WTC11 (cell line): Measurements from ENCODE around the gene MANF. TPM values are rescaled to one million over a fixed set of nuclear protein-coding genes. Genes with fewer than 3 reads are reported as not detected.

Experiments used
- ATAC-seq: fragments of 200-7000 bp; cut with Tn5 transposase; 2 replicates; pipeline ENCODE4 v1.10.0; 2021; ENCODE audit warnings: mild to moderate bottlenecking, moderate library complexity
- CTCF ChIA-PET: fragments of 300-600 bp; sonication (Branson Sonifier 250); formaldehyde crosslinking; loops from one replicate; lab custom pipeline; 2021; ENCODE audit warnings: antibody characterized with exemption; lab: Charles Lee
- POLR2A ChIA-PET: fragments of 350-600 bp; sonication (Branson Sonifier 250); formaldehyde crosslinking; loops from one replicate; lab custom pipeline; 2021; ENCODE audit warnings: antibody characterized with exemption; lab: Charles Lee
- DNase-seq: peaks from one replicate; pipeline ENCODE4 v3.0.0; 2021; ENCODE audit warnings: low spot score
- H3K27ac Mint-ChIP-seq: 2 replicates; pipeline ENCODE4 v1.8.0; 2021; ENCODE audit warnings: mixed read lengths
- H3K27me3 Mint-ChIP-seq: 2 replicates; pipeline ENCODE4 v1.8.0; 2021; ENCODE audit warnings: low read depth, mild to moderate bottlenecking, moderate library complexity, mixed read lengths
- H3K36me3 Mint-ChIP-seq: 2 replicates; pipeline ENCODE4 v1.8.0; 2021; ENCODE audit warnings: mixed read lengths
- H3K4me1 Mint-ChIP-seq: 2 replicates; pipeline ENCODE4 v1.8.0; 2022; ENCODE audit warnings: mixed read lengths
- H3K4me3 Mint-ChIP-seq: 2 replicates; pipeline ENCODE4 v1.8.0; 2021; ENCODE audit warnings: mild to moderate bottlenecking, moderate library complexity, mixed read lengths
- H3K9me3 Mint-ChIP-seq: 2 replicates; pipeline ENCODE4 v1.8.0; 2021; ENCODE audit warnings: mixed read lengths
- ELF4 ChIP-seq: sonication (generic); formaldehyde crosslinking; IDR thresholded peaks from 2 replicates; pipeline ENCODE4 v1.8.1; 2022; ENCODE audit warnings: low read depth, mild to moderate bottlenecking, moderate library complexity, missing genetic modification reagents
- FOXJ3 ChIP-seq: sonication (generic); formaldehyde crosslinking; IDR thresholded peaks from 2 replicates; pipeline ENCODE4 v1.9.0; 2021; ENCODE audit warnings: missing genetic modification reagents, mild to moderate bottlenecking, borderline replicate concordance
- FOXK1 ChIP-seq: sonication (generic); formaldehyde crosslinking; IDR thresholded peaks from 2 replicates; pipeline ENCODE4 v1.8.0; 2022; ENCODE audit warnings: mild to moderate bottlenecking, moderate library complexity, missing genetic modification reagents
- JAZF1 ChIP-seq: fragments of 250-450 bp; sonication (Bioruptor Pico); IDR thresholded peaks from 2 replicates; pipeline ENCODE4 v1.9.0; 2021; ENCODE audit warnings: moderate library complexity, mild to moderate bottlenecking, inconsistent platforms
- JUN ChIP-seq: sonication (generic); formaldehyde crosslinking; IDR thresholded peaks from 2 replicates; pipeline ENCODE4 v1.8.0; 2023; ENCODE audit warnings: mild to moderate bottlenecking, missing genetic modification reagents
- KAT7 ChIP-seq: sonication (generic); formaldehyde crosslinking; IDR thresholded peaks from 2 replicates; pipeline ENCODE4 v1.8.1; 2023; ENCODE audit warnings: missing genetic modification reagents, mild to moderate bottlenecking, borderline replicate concordance
- MYBL2 ChIP-seq: sonication (generic); formaldehyde crosslinking; IDR thresholded peaks from 2 replicates; pipeline ENCODE4 v1.8.1; 2023; ENCODE audit warnings: mild to moderate bottlenecking, moderate library complexity, missing genetic modification reagents
- RORB ChIP-seq: fragments of 250-450 bp; sonication (Bioruptor Pico); IDR thresholded peaks from 2 replicates; pipeline ENCODE4 v1.9.0; 2021; ENCODE audit warnings: mild to moderate bottlenecking
- TCF7 ChIP-seq: sonication (generic); formaldehyde crosslinking; IDR thresholded peaks from 2 replicates; pipeline ENCODE4 v1.8.0; 2022; ENCODE audit warnings: mild to moderate bottlenecking, low read depth, missing genetic modification reagents, moderate library complexity
- ZNF138 ChIP-seq: sonication (generic); formaldehyde crosslinking; conservative IDR thresholded peaks from 2 replicates; pipeline ENCODE4 v1.8.1; 2022; ENCODE audit warnings: mild to moderate bottlenecking, moderate library complexity, missing genetic modification reagents
- ZNF263 ChIP-seq: sonication (generic); formaldehyde crosslinking; IDR thresholded peaks from 2 replicates; pipeline ENCODE4 v1.8.1; 2022; ENCODE audit warnings: low read depth, mild to moderate bottlenecking, moderate library complexity, missing genetic modification reagents
- ZNF671 ChIP-seq: fragments of 250-450 bp; sonication (Bioruptor Pico); IDR thresholded peaks from 2 replicates; pipeline ENCODE4 v1.8.0; 2021; ENCODE audit warnings: mild to moderate bottlenecking
- total RNA-seq: library from RNA; stranded (reverse); gene quantifications from 3 replicates; pipeline ENCODE4 v1.2.3, GENCODE V29; 2021
- TF ChIP-seq, protein P1 (sequence below): fragments of 250-450 bp; sonication (Bioruptor Pico); conservative IDR thresholded peaks from 2 replicates; pipeline ENCODE4 v1.9.0; 2021; ENCODE audit warnings: mild to moderate bottlenecking
- TF ChIP-seq, protein P2 (sequence below): fragments of 250-450 bp; sonication (Bioruptor Pico); IDR thresholded peaks from 2 replicates; pipeline ENCODE4 v1.9.0; 2021; ENCODE audit warnings: mild to moderate bottlenecking
- TF ChIP-seq, protein P3 (sequence below): sonication (generic); formaldehyde crosslinking; IDR thresholded peaks from 2 replicates; pipeline ENCODE4 v1.8.0; 2022; ENCODE audit warnings: mild to moderate bottlenecking, missing genetic modification reagents
- TF ChIP-seq, protein P4 (sequence below): sonication (generic); formaldehyde crosslinking; IDR thresholded peaks from 2 replicates; pipeline ENCODE4 v1.8.1; 2023; ENCODE audit warnings: mild to moderate bottlenecking, missing genetic modification reagents, moderate library complexity
- TF ChIP-seq, protein P5 (sequence below): fragments of 250-450 bp; sonication (Bioruptor Pico); IDR thresholded peaks from 2 replicates; pipeline ENCODE4 v1.9.0; 2021; ENCODE audit warnings: mild to moderate bottlenecking, borderline replicate concordance
- TF ChIP-seq, protein P6 (sequence below): sonication (generic); formaldehyde crosslinking; IDR thresholded peaks from 2 replicates; pipeline ENCODE4 v1.8.1; 2023; ENCODE audit warnings: mild to moderate bottlenecking, missing genetic modification reagents
- TF ChIP-seq, protein P7 (sequence below): sonication (generic); formaldehyde crosslinking; IDR thresholded peaks from 2 replicates; pipeline ENCODE4 v1.8.1; 2022; ENCODE audit warnings: low read depth, missing genetic modification reagents, borderline replicate concordance
- TF ChIP-seq, protein P8 (sequence below): sonication (generic); formaldehyde crosslinking; IDR thresholded peaks from 2 replicates; pipeline ENCODE4 v1.8.0; 2023; ENCODE audit warnings: mild to moderate bottlenecking, missing genetic modification reagents

The MANF gene
- total RNA-seq, 1 experiment from 2014 or later = 121 TPM

DNA sequence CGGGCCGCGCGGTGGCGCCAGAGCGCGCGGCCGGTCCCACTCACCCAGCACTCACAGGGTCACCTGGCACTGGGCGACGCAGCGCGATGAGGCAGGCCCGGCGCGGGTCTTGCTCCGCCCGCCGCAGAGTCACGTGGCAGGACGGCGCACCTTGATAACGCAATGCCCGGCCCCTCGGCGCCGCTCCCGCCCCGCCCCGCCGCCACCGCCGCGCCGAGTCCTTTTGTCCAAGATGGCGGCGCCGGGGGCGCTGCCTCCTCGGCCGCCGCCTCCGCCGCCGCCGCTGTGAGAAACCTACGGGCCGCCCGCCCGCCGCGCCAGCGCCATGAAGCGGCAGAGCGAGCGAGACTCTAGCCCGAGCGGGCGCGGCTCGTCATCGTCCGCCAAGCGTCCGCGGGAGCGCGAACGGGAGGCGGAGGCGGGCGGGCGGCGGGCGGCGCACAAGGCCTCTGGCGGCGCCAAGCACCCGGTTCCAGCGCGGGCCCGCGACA lies 6.0 kb downstream of the MANF start, which contains the start of gene RBM15B:
Gene RBM15B, plus strand, starts transcription at position 211 of the 491 bp plus-strand sequence. Its CDS starts 115 bp downstream, at position 326.
- peaks cover 54% of the 10 kb centered on the region for H3K4me1 Mint-ChIP-seq
- no peaks in the 10 kb centered on the region for H3K27me3 Mint-ChIP-seq
- POLR2A ChIA-PET = no interaction called here
- CTCF ChIA-PET = interaction anchor here (0.9 to 3.0 kb wide), 8 partner anchors 12 to 779 kb away, joined by 3 to 15 read pairs (median 5); partner anchors contain the start of genes CISH and DCAF1
- H3K4me3 Mint-ChIP-seq = peak within 1 kb of the TSS; percentile 76
- DNase-seq (peak; percentile 98), ATAC-seq (peak; percentile 86)
- H3K36me3 Mint-ChIP-seq = peaks cover 71% of the 10 kb centered on the region
- H3K9me3 Mint-ChIP-seq = no peaks in the 10 kb centered on the region
- H3K27ac Mint-ChIP-seq = peak within 1 kb of the TSS; percentile 86
- 0 out of 2 replicates have a peak, but pooled peaks have one; percentile 57 for TF ChIP-seq ZNF138
- TF ChIP-seq, protein P1, sequence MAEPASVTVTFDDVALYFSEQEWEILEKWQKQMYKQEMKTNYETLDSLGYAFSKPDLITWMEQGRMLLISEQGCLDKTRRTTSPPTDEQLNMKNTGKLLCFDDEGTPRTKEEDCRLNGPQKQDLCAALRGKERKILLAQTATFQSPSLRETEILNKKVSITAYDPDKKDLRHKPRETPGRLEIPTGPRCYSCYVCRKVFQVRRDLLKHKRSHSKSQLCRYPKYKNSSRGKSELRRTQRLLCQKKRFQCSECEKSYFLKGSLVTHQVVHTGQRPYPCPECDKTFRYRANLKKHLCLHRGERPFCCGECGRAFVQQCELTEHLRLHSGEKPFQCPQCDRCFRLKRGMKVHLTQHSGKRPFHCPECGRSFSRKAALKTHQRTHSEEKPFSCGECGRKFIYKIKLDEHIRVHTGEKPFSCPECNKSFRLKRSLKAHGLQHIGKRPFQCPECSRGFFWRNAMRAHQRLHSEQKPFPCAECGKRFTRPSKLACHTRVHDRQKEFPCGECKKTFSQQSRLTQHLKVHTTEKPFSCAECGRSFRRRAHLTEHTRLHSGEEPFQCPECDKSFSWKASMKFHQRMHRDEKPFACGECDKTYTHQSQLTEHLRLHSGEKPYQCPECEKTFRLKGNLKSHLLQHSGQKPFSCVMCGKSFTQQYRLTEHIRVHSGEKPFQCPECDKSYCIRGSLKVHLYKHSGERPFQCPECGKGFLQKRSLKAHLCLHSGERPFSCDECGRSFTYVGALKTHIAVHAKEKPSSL (CRISPR knock-in tag) = no peak
- no peak for TF ChIP-seq ZNF671
- TF ChIP-seq, protein P2, sequence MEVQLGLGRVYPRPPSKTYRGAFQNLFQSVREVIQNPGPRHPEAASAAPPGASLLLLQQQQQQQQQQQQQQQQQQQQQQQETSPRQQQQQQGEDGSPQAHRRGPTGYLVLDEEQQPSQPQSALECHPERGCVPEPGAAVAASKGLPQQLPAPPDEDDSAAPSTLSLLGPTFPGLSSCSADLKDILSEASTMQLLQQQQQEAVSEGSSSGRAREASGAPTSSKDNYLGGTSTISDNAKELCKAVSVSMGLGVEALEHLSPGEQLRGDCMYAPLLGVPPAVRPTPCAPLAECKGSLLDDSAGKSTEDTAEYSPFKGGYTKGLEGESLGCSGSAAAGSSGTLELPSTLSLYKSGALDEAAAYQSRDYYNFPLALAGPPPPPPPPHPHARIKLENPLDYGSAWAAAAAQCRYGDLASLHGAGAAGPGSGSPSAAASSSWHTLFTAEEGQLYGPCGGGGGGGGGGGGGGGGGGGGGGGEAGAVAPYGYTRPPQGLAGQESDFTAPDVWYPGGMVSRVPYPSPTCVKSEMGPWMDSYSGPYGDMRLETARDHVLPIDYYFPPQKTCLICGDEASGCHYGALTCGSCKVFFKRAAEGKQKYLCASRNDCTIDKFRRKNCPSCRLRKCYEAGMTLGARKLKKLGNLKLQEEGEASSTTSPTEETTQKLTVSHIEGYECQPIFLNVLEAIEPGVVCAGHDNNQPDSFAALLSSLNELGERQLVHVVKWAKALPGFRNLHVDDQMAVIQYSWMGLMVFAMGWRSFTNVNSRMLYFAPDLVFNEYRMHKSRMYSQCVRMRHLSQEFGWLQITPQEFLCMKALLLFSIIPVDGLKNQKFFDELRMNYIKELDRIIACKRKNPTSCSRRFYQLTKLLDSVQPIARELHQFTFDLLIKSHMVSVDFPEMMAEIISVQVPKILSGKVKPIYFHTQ (CRISPR knock-in tag) = 0 out of 2 replicates have a peak, but pooled peaks have one; percentile 20
- TF ChIP-seq FOXJ3 = no peak
- TF ChIP-seq, protein P3, sequence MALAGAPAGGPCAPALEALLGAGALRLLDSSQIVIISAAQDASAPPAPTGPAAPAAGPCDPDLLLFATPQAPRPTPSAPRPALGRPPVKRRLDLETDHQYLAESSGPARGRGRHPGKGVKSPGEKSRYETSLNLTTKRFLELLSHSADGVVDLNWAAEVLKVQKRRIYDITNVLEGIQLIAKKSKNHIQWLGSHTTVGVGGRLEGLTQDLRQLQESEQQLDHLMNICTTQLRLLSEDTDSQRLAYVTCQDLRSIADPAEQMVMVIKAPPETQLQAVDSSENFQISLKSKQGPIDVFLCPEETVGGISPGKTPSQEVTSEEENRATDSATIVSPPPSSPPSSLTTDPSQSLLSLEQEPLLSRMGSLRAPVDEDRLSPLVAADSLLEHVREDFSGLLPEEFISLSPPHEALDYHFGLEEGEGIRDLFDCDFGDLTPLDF = no peak
- no peak for TF ChIP-seq JUN (CRISPR knock-in tag)
- TF ChIP-seq, protein P4, sequence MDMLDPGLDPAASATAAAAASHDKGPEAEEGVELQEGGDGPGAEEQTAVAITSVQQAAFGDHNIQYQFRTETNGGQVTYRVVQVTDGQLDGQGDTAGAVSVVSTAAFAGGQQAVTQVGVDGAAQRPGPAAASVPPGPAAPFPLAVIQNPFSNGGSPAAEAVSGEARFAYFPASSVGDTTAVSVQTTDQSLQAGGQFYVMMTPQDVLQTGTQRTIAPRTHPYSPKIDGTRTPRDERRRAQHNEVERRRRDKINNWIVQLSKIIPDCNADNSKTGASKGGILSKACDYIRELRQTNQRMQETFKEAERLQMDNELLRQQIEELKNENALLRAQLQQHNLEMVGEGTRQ (CRISPR knock-in tag) = peak; percentile 99
- no peak for TF ChIP-seq RORB
- no peak for TF ChIP-seq JAZF1 (CRISPR knock-in tag)
- TF ChIP-seq, protein P5, sequence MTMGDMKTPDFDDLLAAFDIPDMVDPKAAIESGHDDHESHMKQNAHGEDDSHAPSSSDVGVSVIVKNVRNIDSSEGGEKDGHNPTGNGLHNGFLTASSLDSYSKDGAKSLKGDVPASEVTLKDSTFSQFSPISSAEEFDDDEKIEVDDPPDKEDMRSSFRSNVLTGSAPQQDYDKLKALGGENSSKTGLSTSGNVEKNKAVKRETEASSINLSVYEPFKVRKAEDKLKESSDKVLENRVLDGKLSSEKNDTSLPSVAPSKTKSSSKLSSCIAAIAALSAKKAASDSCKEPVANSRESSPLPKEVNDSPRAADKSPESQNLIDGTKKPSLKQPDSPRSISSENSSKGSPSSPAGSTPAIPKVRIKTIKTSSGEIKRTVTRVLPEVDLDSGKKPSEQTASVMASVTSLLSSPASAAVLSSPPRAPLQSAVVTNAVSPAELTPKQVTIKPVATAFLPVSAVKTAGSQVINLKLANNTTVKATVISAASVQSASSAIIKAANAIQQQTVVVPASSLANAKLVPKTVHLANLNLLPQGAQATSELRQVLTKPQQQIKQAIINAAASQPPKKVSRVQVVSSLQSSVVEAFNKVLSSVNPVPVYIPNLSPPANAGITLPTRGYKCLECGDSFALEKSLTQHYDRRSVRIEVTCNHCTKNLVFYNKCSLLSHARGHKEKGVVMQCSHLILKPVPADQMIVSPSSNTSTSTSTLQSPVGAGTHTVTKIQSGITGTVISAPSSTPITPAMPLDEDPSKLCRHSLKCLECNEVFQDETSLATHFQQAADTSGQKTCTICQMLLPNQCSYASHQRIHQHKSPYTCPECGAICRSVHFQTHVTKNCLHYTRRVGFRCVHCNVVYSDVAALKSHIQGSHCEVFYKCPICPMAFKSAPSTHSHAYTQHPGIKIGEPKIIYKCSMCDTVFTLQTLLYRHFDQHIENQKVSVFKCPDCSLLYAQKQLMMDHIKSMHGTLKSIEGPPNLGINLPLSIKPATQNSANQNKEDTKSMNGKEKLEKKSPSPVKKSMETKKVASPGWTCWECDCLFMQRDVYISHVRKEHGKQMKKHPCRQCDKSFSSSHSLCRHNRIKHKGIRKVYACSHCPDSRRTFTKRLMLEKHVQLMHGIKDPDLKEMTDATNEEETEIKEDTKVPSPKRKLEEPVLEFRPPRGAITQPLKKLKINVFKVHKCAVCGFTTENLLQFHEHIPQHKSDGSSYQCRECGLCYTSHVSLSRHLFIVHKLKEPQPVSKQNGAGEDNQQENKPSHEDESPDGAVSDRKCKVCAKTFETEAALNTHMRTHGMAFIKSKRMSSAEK (CRISPR knock-in tag) = no peak
- TF ChIP-seq MYBL2 = peak; percentile 23; the same call in 1 of the 2 replicates
- no peak for TF ChIP-seq TCF7
- TF ChIP-seq, protein P6, sequence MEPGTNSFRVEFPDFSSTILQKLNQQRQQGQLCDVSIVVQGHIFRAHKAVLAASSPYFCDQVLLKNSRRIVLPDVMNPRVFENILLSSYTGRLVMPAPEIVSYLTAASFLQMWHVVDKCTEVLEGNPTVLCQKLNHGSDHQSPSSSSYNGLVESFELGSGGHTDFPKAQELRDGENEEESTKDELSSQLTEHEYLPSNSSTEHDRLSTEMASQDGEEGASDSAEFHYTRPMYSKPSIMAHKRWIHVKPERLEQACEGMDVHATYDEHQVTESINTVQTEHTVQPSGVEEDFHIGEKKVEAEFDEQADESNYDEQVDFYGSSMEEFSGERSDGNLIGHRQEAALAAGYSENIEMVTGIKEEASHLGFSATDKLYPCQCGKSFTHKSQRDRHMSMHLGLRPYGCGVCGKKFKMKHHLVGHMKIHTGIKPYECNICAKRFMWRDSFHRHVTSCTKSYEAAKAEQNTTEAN (CRISPR knock-in tag) = no peak
- TF ChIP-seq ELF4 (CRISPR knock-in tag) = no peak
- TF ChIP-seq, protein P7, sequence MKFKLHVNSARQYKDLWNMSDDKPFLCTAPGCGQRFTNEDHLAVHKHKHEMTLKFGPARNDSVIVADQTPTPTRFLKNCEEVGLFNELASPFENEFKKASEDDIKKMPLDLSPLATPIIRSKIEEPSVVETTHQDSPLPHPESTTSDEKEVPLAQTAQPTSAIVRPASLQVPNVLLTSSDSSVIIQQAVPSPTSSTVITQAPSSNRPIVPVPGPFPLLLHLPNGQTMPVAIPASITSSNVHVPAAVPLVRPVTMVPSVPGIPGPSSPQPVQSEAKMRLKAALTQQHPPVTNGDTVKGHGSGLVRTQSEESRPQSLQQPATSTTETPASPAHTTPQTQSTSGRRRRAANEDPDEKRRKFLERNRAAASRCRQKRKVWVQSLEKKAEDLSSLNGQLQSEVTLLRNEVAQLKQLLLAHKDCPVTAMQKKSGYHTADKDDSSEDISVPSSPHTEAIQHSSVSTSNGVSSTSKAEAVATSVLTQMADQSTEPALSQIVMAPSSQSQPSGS (CRISPR knock-in tag) = no peak
- TF ChIP-seq, protein P8, sequence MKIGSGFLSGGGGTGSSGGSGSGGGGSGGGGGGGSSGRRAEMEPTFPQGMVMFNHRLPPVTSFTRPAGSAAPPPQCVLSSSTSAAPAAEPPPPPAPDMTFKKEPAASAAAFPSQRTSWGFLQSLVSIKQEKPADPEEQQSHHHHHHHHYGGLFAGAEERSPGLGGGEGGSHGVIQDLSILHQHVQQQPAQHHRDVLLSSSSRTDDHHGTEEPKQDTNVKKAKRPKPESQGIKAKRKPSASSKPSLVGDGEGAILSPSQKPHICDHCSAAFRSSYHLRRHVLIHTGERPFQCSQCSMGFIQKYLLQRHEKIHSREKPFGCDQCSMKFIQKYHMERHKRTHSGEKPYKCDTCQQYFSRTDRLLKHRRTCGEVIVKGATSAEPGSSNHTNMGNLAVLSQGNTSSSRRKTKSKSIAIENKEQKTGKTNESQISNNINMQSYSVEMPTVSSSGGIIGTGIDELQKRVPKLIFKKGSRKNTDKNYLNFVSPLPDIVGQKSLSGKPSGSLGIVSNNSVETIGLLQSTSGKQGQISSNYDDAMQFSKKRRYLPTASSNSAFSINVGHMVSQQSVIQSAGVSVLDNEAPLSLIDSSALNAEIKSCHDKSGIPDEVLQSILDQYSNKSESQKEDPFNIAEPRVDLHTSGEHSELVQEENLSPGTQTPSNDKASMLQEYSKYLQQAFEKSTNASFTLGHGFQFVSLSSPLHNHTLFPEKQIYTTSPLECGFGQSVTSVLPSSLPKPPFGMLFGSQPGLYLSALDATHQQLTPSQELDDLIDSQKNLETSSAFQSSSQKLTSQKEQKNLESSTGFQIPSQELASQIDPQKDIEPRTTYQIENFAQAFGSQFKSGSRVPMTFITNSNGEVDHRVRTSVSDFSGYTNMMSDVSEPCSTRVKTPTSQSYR (CRISPR knock-in tag) = no peak
- TF ChIP-seq ZNF263 (CRISPR knock-in tag) = no peak
- TF ChIP-seq FOXK1 = peak; percentile 90
- TF ChIP-seq KAT7 (CRISPR knock-in tag) = no peak
